GM10266 (cell line): ENCODE data around the gene NEK11.

Source experiments
- DNase-seq: peaks from one replicate; pipeline ENCODE4 v3.0.0; 2012; ENCODE audit errors: extremely low spot score
- TF ChIP-seq, protein P1 (sequence below): IDR thresholded peaks from 2 replicates; pipeline ENCODE4 v1.5.1; 2012; ENCODE audit warnings: mild to moderate bottlenecking, low read depth; ENCODE audit not compliant: control insufficient read depth, insufficient read depth; ENCODE audit errors: missing control alignments

NEK11 gene

DNA sequence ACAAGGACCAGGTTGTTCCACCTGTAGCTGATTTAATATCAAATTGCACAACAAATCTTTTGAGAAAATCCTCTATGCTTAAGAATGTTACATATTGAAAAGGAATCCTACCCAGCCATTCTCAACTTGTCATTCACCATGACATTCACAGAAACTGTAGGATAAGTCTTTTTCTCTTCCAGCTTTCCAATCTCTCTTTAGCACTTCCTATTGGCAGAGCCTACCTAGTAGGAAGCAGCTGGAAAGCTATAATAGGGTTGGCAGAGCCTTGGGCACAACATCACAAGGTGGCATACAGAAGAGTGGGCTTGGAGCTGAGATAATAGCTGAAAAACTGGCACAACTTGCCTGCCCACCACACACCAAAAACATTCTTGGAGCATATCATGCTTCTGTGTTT is 287.6 kb downstream of the NEK11 start:
- TF ChIP-seq, protein P1, sequence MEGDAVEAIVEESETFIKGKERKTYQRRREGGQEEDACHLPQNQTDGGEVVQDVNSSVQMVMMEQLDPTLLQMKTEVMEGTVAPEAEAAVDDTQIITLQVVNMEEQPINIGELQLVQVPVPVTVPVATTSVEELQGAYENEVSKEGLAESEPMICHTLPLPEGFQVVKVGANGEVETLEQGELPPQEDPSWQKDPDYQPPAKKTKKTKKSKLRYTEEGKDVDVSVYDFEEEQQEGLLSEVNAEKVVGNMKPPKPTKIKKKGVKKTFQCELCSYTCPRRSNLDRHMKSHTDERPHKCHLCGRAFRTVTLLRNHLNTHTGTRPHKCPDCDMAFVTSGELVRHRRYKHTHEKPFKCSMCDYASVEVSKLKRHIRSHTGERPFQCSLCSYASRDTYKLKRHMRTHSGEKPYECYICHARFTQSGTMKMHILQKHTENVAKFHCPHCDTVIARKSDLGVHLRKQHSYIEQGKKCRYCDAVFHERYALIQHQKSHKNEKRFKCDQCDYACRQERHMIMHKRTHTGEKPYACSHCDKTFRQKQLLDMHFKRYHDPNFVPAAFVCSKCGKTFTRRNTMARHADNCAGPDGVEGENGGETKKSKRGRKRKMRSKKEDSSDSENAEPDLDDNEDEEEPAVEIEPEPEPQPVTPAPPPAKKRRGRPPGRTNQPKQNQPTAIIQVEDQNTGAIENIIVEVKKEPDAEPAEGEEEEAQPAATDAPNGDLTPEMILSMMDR = no peak

DNA sequence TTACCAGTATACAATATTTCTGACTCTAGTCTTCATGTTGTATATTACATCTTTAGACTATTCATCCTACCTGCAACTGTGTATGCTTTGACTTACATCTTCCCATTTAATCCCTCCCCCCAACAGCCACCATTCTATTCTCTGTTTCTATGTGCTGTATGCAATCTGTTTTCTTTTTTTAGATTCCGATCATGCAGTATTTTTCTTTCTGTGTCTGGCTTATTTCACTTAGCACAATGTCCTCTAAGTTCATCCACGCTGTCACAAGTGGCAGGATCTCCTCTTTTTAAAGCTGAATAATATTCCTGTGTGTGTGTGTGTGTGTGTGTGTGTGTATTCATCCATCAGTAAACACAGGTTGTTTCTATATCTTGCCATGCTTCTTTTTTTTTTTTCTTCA is 288.5 kb downstream of the NEK11 start:
- TF ChIP-seq, protein P1 = no peak
- no peak for DNase-seq

More for the DNA sequence above, 287.6 kb downstream of the NEK11 start:
- no peak for DNase-seq

DNA sequence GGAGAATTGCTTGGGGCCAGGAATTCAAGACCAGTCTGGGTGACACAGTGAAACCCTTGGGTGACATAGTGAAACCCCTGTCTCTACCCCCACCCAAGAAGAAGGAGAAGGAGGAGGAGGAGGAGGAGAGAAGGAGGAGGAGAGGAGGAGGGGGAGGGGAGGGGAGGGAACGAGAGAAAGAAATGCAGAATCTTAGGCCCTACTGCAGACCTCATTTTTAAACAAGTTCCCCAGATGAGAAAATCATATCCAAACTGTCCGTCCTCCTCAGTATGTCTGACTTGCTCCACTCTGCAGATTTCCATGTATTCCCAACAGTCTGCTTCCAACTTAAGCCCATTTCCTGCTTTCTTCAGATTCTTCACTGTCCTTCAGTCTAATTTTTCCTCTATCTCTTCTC is 291.0 kb downstream of the NEK11 start:
- TF ChIP-seq, protein P1 = no peak
- DNase-seq = no peak

DNA sequence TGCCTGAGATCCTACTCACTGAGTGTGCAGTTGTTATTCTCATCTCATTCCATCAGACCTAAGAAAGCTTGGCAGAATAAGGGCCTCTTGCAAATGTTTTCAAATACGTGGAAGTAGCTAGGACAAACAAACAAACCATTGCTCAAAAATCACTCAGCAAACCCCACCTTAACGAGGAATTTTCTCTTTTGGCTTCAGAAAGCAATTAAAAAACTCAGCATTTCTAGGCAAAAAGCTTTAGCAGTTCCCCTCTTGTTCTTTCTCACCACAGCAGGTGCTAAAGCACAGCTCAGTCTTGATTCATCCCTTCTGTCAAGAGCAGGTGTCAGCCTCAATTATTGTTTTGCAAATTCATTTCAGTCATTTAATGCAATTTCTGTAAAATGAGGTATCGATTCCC is 296.3 kb downstream of the NEK11 start:
- DNase-seq = no peak
- TF ChIP-seq, protein P1 = no peak

DNA sequence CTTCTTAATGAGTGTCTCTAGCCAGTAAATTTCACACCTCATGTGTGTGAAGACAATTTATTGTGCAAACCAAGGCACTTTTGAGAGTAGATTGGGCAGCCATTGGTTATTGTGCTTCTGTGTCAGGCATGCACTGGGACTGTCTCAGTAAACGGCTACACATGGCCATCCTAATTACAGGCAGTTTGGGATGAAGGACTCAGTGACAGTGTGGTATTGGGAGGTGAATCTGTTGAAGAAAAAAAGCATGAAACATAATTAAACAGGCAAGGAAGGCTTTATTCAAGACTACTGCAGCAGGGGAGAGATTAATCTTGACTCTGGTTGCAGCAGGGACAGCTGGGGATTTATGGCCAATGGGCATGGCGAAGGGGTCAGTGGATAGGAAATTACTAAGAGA is 297.1 kb downstream of the NEK11 start:
- DNase-seq = no peak
- TF ChIP-seq, protein P1 = no peak

DNA sequence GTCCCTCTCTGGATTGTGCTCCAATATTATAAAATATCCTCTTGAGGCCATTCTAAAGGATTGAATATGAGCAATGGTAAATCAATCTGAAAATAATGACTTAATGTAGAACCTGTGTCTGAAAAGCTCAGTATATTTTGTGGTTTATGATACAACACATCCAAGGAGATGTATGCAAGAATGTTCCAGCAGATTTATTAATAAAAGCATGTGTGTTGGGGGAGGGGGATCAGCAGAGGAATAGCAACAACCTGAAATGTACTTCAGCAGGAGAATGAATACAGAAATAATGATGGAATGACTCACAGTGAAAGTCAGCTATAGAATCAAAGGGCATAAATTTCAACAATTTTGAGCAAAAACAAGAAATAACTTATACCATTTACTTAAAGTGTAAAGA is 298.2 kb downstream of the NEK11 start:
- TF ChIP-seq, protein P1 = no peak
- no peak for DNase-seq

DNA sequence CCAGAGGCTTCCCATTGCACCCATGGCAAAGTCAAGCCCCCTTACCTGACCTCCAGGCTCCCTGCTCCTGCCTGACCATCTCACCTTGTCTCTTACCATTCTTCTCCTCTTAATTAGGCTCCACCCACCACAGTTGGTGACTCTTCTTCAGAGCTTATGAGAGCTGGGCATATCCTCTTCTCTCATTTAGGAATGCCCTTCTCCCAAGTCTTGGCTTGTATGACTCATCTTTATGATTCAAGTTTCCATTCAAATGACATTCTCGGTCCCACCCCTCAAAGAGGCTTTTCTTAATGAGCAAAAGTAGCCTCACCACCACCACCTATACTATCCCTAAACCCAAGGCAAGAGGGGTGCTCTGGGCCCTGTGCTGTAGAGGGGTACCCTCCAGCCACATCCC is 299.6 kb downstream of the NEK11 start:
- DNase-seq = no peak

More for the DNA sequence above, 299.6 kb downstream of the NEK11 start:
- TF ChIP-seq, protein P1 = no peak
